Spleen (tissue), 11 donors: Measurements from ENCODE around the gene ODAD3. TPM values are rescaled to one million over a fixed set of nuclear protein-coding genes. Genes with fewer than 3 reads are reported as not detected.

Experiments used
- DNase-seq: peaks from one replicate; pipeline ENCODE4 v3.0.0-alpha.2; 2020
- H3K27ac ChIP-seq, 8 donors: fragments of 200-600 bp; sonication (generic) in 7 of 8; 1 replicate in 4 of 8; 2 replicates in 4 of 8; pipeline versions ENCODE4 v1.5.0 to v1.8.0; 2016 to 2021; ENCODE audit warnings: inconsistent platforms in 4 of 8, mild to moderate bottlenecking in 4 of 8, moderate library complexity in 1 of 8
- H3K27me3 ChIP-seq, 7 donors: fragments of 200-600 bp; sonication (generic) in 6 of 7; replicated peaks in 1 of 7; 1 replicate in 4 of 7; 2 replicates in 3 of 7; pipeline versions ENCODE4 v1.5.0 to v1.8.0; 2016 to 2021; ENCODE audit warnings: inconsistent platforms in 3 of 7, mild to moderate bottlenecking in 1 of 7
- H3K36me3 ChIP-seq, 6 donors: fragments of 200-600 bp; sonication (generic) in 5 of 6; 1 replicate in 4 of 6; 2 replicates in 2 of 6; pipeline versions ENCODE4 v1.5.0 to v1.8.0; 2016 to 2021; ENCODE audit warnings: inconsistent platforms in 2 of 6
- H3K4me1 ChIP-seq, 6 donors: fragments of 200-600 bp; sonication (generic) in 5 of 6; 1 replicate in 3 of 6; 2 replicates in 3 of 6; pipeline versions ENCODE4 v1.5.0 to v1.8.0; 2016 to 2021; ENCODE audit warnings: inconsistent platforms in 3 of 6
- H3K4me3 ChIP-seq, 8 donors: fragments of 200-600 bp; sonication (generic) in 7 of 8; 1 replicate in 4 of 8; 2 replicates in 4 of 8; pipeline versions ENCODE4 v1.5.0 to v1.8.0; 2016 to 2021; ENCODE audit warnings: inconsistent platforms in 4 of 8, mild to moderate bottlenecking in 4 of 8, moderate library complexity in 2 of 8
- H3K9me3 ChIP-seq, 8 donors: fragments of 200-600 bp; sonication (generic) in 7 of 8; 1 replicate in 4 of 8; 2 replicates in 4 of 8; pipeline versions ENCODE4 v1.5.0 to v1.8.0; 2016 to 2021; ENCODE audit warnings: inconsistent platforms in 4 of 8
- CTCF ChIP-seq, 11 experiments: fragments of 200-600 bp in 7 of 11; fragments of 450-650 bp in 4 of 11; sonication (generic) in 4 of 11; IDR thresholded peaks in 8 of 11; conservative IDR thresholded peaks in 3 of 11; 1 replicate in 7 of 11; 2 replicates in 4 of 11; pipeline versions ENCODE4 v1.4.0 to v1.8.0; 2016 to 2021; ENCODE audit warnings: antibody characterized with exemption in 11 of 11, inconsistent platforms in 4 of 11, mild to moderate bottlenecking in 1 of 11
- POLR2A ChIP-seq, 3 donors: fragments of 450-650 bp; IDR thresholded peaks; one replicate each; pipeline ENCODE4 v1.5.1; 2017; ENCODE audit warnings: antibody characterized with exemption in 3 of 3, mild to moderate bottlenecking in 1 of 3
- POLR2AphosphoS5 ChIP-seq, 3 donors: sonication (generic); formaldehyde crosslinking; IDR thresholded peaks; one replicate each; pipeline ENCODE4 v1.5.1; 2017; ENCODE audit warnings: antibody characterized with exemption in 3 of 3
- WGBS, 5 donors: extraction: QIAGEN DNeasy Blood & Tissue Kit in 3 of 5; methylation state at CpG; one replicate each; pipeline versions ENCODE4 v1.1.5 to v1.1.7; 2013 to 2018; 5-methylcytosine and 5-hydroxymethylcytosine counted together
- intact Hi-C: fragments of 100-400 bp; cut with DNase I; formaldehyde crosslinking; loops from one replicate; pipeline ENCODE4 v1.15.0; 2023; ENCODE audit warnings: low total_unique reads
- polyA plus RNA-seq, 3 donors: library from polyadenylated mRNA; stranded (reverse); fragments of 200-250 nt; gene quantifications; one replicate each; pipeline ENCODE4 v1.2.1, GENCODE V29; 2013
- total RNA-seq, 7 donors: library from RNA; depleted of rRNA in 3 of 7; stranded (reverse); fragments of >200 nt in 3 of 7; fragmentation: NEBNext Ultra II Directional in 4 of 7; extraction: Animal tissue kit (Norgen Biotek cat#: 25700) in 4 of 7; gene quantifications; one replicate each; pipeline versions ENCODE4 v1.1.0 to v1.2.1, GENCODE V29; 2016 to 2021
- donor health status: healthy with polysubstance abuse.
- donor health status: DM: no; HTN: no; CAD: no; lungs with moderate emphysema.
- donor health status: DM: no; HTN: no; CAD: no.
- donor health status: Bipolar disorder and iron deficiency.
- donor health status: healthy.
- donor health status: DM: no; HTN: no; CAD: no.
- donor health status: DM: yes; HTN: yes; CAD: no.

ODAD3 gene
- total and polyA plus RNA-seq, 10 donors = 0.23 to 2.3 (median 1.3) TPM

DNA sequence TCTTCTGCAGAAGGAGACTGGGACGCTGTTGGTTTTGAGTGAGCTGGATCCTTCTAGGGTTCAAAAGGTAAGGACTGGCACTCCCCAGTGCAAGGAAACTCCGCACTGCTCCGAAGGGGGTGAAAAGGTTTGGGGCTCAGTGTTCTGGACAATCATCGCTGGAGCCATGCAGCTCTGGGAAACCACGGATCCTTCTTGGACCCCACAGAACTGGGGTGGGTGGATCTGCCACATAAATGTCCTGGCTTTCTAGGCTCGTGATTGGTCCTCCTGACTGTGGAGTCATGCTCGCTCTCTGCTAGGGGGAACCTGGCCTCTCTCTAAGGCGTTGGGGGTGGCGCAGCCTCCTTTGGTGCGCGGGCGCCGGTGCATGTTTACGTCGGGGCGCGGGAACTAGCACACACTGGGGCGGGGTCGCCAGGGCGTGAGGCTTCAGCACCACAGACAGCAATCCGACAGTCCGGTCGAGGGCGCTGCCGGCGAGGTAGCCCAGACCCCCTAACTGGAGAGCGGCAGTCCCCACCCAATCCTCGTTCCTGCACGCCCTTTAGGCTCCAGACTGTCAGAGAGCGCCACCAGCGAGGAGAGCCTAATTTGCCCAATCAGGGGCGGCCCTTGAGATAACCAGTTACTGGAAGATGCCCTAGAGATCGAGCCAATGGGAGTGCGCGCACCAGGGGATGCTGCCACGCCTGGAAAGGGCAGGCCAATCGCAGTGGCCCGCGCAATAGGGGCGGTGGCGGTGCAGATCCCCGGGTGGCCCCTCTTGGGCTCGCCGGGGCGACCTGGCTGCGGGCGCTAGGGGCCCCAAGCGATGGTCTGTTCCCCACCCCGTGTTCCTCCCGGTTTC lies 46.8 kb upstream of the ODAD3 start:
- H3K36me3 ChIP-seq = peaks cover 0 to 38% (median 10%) of the 10 kb centered on the region in 6 donors
- intact Hi-C loops = no loop called here
- WGBS, 5 donors = 4 to 11% (median 5%) methylated on average over 26 to 50 of the region's 50 CpGs
- no peaks in the 10 kb centered on the region for H3K9me3 ChIP-seq
- H3K4me1 ChIP-seq = peaks cover 14 to 51% (median 44%) of the 10 kb centered on the region in 6 donors
- peak; percentile 84 for DNase-seq
- TF ChIP-seq CTCF (IDR thresholded peaks at IDR 0.05 in 8 of 11, conservative IDR thresholded peaks at IDR 0.05 in 3 of 11) (no peak), POLR2A (IDR thresholded peaks at IDR 0.05) (no peak), POLR2AphosphoS5 (IDR thresholded peaks at IDR 0.05) (peak in 1 of 3 donors; percentile 6)
- H3K27me3 ChIP-seq = peaks cover 11 to 65% (median 45%) of the 10 kb centered on the region in 7 donors
- H3K4me3 ChIP-seq = peak overlapping the region in 7 of 8 donors; percentile 16 to 68 (median 38)
- H3K27ac ChIP-seq = peak overlapping the region in 2 of 8 donors; percentile 1 to 22

- 15 to 33% (median 26%) methylated on average over 12 to 76 of the region's 77 CpGs for WGBS, 5 donors
- intact Hi-C loops = no loop called here
- peaks cover 11 to 65% (median 45%) of the 10 kb centered on the region in 7 donors for H3K27me3 ChIP-seq
- DNase-seq = no peak
- no peaks in the 10 kb centered on the region for H3K9me3 ChIP-seq
- TF ChIP-seq POLR2A (IDR thresholded peaks at IDR 0.05) (no peak), POLR2AphosphoS5 (IDR thresholded peaks at IDR 0.05) (peak in 1 of 3 donors; percentile 14)
- H3K27ac ChIP-seq = no peak within 1 kb of the TSS
- H3K4me3 ChIP-seq = peak within 1 kb of the TSS in 6 of 8 donors; percentile 8 to 68 (median 40)
- peaks cover 14 to 51% (median 44%) of the 10 kb centered on the region in 6 donors for H3K4me1 ChIP-seq
- peaks cover 0 to 31% (median 5%) of the 10 kb centered on the region in 6 donors for H3K36me3 ChIP-seq
Measured at GRCh38 chr19:11480715-11481533, 46.0 kb upstream of the ODAD3 start, which contains the start of gene ELAVL3. Gene ELAVL3, minus strand, starts transcription at chr19:11481046. Its CDS starts 438 bp downstream, at chr19:11480608.

DNA sequence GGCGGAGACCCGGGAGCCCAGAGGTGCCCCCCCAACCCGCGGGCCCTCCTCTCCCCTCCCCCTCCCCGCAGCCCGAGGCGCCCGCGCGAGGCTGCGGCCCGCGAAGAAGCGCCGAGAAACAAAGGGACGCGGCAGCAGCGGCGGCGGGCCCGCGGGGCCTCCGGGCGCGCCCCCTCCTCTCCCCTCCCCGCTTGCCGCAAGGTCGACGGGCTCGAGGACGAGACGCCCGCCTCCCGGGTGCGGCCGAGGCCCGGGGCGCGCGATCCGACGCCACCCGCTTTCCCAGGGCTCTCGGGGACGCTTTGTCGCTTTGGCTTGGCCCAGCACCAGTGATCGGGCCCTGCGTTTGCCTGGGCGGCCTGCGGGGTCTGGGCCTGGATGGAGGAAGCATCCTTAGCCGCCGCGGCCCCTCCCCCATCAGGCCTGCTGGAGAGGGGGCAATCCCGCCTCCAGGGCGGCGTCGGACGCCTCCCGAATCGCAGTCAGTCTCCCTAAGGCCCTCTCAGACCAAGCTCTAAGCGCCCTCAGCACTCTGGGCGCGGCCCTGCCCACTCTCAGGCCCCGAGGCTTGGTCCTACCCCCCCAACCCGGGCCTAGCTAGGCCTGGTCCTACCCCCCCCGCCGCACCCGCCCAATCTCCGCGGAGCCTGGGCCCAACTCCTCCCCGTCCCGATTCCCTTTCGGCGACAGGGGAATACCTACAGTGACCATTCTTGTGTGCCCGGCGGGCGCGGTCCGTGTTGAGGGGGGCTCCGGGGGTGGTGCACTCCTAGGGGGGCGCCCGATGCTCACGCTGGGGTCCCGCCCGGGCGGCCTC lies 45.2 kb upstream of the ODAD3 start:
- peaks cover 14 to 51% (median 44%) of the 10 kb centered on the region in 6 donors for H3K4me1 ChIP-seq
- DNase-seq = no peak
- H3K4me3 ChIP-seq = peak overlapping the region in 4 of 8 donors; percentile 2 to 45 (median 14)
- H3K9me3 ChIP-seq = no peaks in the 10 kb centered on the region
- peaks cover 11 to 65% (median 45%) of the 10 kb centered on the region in 7 donors for H3K27me3 ChIP-seq
- TF ChIP-seq POLR2AphosphoS5 (IDR thresholded peaks at IDR 0.05) (no peak), POLR2A (IDR thresholded peaks at IDR 0.05) (no peak)
- H3K36me3 ChIP-seq = peaks cover 0 to 23% (median 5%) of the 10 kb centered on the region in 6 donors
- H3K27ac ChIP-seq = no peak overlapping the region
- WGBS, 5 donors = 8 to 31% (median 13%) methylated on average over 14 to 86 of the region's 86 CpGs
- intact Hi-C loops = no loop called here

DNA sequence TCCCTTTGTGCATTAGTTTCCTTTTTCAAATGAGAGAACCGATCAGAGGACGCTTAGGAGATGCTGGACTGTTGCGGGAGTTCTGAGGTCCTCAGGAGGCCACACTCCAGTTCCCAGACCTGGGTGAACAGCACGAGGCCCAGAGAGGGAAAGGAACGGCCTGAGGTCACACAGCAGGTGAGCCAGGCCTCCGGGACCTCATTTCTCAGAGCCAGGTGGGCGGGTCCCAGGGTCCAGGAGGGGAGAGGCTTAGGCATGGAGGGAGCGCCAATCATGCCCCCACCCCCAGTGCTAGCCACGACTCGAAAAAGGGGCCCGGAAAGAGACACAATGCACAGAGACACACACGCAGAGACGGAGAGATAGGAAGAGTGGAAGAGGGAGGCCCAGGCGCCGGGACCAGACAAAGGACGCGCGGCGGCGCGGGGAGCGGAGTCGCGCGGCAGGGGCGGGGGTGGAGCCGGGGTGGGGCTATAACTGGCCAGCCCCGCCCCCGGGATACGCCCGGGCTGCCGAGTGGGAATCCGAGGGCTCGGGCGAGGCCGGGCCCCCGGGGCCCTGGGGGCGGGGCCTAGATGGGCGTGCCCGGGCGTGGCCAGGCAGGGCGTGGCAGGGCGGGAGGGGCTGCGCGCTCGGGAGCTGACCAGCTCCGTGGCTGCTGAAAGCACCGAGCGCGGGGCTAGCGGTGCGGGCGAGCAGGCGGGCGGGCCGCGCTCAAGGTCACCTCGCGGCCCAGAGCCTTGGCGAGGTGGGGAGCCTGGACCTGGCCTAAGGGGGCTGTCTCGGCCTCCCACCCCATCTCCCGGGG lies 44.4 kb upstream of the ODAD3 start:
- Histone ChIP-seq H3K27ac (no peak overlapping the region), H3K9me3 (no peaks in the 10 kb centered on the region), H3K4me3 (peak overlapping the region in 4 of 8 donors; percentile 2 to 45 (median 14)), H3K36me3 (peaks cover 0 to 18% (median 5%) of the 10 kb centered on the region in 6 donors), H3K27me3 (peaks cover 11 to 65% (median 45%) of the 10 kb centered on the region in 7 donors), H3K4me1 (peaks cover 14 to 51% (median 44%) of the 10 kb centered on the region in 6 donors)
- no peak for DNase-seq
- TF ChIP-seq CTCF (IDR thresholded peaks at IDR 0.05 in 8 of 11, conservative IDR thresholded peaks at IDR 0.05 in 3 of 11) = no peak
- TF ChIP-seq POLR2A (IDR thresholded peaks at IDR 0.05) = no peak
- WGBS, 5 donors = 17 to 47% (median 24%) methylated on average over 31 to 62 of the region's 62 CpGs
- intact Hi-C loops = no loop called here
